Natural killer cell (primary cell): Measurements from ENCODE around the gene MRPS7. TPM values are rescaled to one million over a fixed set of nuclear protein-coding genes. Genes with fewer than 3 reads are reported as not detected.
A peak's percentile ranks its signal among the peaks of the same experiment; 100 is the strongest.

Experiments
- ATAC-seq, 3 donors: fragments of 150-1000 bp in 2 of 3; fragments of 200-7000 bp in 1 of 3; cut with Tn5 transposase; 1 replicate in 1 of 3; 2 replicates in 2 of 3; pipeline ENCODE4 v1.10.0; 2021; ENCODE audit warnings: mild to moderate bottlenecking in 2 of 3, moderate library complexity in 2 of 3
- DNase-seq, 2 donors: peaks; one replicate each; pipeline versions ENCODE4 v3.0.0 to v3.0.0-alpha.2; 2013 to 2021; ENCODE audit warnings: mixed read lengths in 1 of 2
- H3K27ac ChIP-seq: one replicate; pipeline ENCODE4 v1.5.1; 2013; ENCODE audit warnings: mild to moderate bottlenecking, low read length
- H3K27me3 ChIP-seq: one replicate; pipeline ENCODE4 v1.6.1; 2013; ENCODE audit warnings: low read length; ENCODE audit not compliant: control insufficient read depth, insufficient read depth
- H3K36me3 ChIP-seq: one replicate; pipeline ENCODE4 v1.6.1; 2013; ENCODE audit warnings: low read length; ENCODE audit not compliant: control insufficient read depth, insufficient read depth
- H3K4me1 ChIP-seq: one replicate; pipeline ENCODE4 v1.6.1; 2013; ENCODE audit warnings: low read length; ENCODE audit not compliant: control insufficient read depth, insufficient read depth
- H3K4me3 ChIP-seq: one replicate; pipeline ENCODE4 v1.5.1; 2013; ENCODE audit warnings: low read length
- H3K9me3 ChIP-seq: one replicate; pipeline ENCODE4 v1.6.1; 2013; ENCODE audit warnings: low read length; ENCODE audit not compliant: control insufficient read depth, insufficient read depth
- H3K27ac Mint-ChIP-seq, 2 donors: one replicate each; pipeline ENCODE4 v1.8.0; 2022; ENCODE audit warnings: mild to moderate bottlenecking in 2 of 2, mixed read lengths in 2 of 2, moderate library complexity in 1 of 2
- H3K27me3 Mint-ChIP-seq, 2 donors: one replicate each; pipeline ENCODE4 v1.8.0; 2022; ENCODE audit warnings: low read depth in 2 of 2, mixed read lengths in 2 of 2
- H3K36me3 Mint-ChIP-seq: one replicate; pipeline ENCODE4 v1.8.0; 2022; ENCODE audit warnings: mixed read lengths
- H3K4me1 Mint-ChIP-seq, 2 donors: one replicate each; pipeline ENCODE4 v1.8.0; 2022; ENCODE audit warnings: mixed read lengths in 2 of 2
- H3K4me3 Mint-ChIP-seq: one replicate; pipeline ENCODE4 v1.8.0; 2022; ENCODE audit warnings: mild to moderate bottlenecking, moderate library complexity, mixed read lengths
- H3K9me3 Mint-ChIP-seq, 2 donors: one replicate each; pipeline ENCODE4 v1.8.0; 2022; ENCODE audit warnings: mixed read lengths in 2 of 2
- WGBS: methylation state at CpG from one replicate; pipeline ENCODE4 v1.1.7; 2013; ENCODE audit warnings: missing lambda C conversion rate; ENCODE audit not compliant: insufficient coverage; 5-methylcytosine and 5-hydroxymethylcytosine counted together
- intact Hi-C: fragments of 100-400 bp; cut with micrococcal nuclease; formaldehyde crosslinking; loops from one replicate; pipeline ENCODE4 v1.14.2; 2022
- total RNA-seq, 4 donors: library from RNA; stranded (reverse); fragments of 120-200 nt in 1 of 4; gene quantifications; one replicate each; pipeline versions ENCODE4 v1.2.3 to v1.2.4, GENCODE V29; 2013 to 2022
- TF ChIP-seq, protein P1 (sequence below): fragments of 200-600 bp; IDR thresholded peaks from one replicate; pipeline ENCODE4 v1.8.0; 2022; ENCODE audit warnings: antibody characterized with exemption

Gene MRPS7
- total RNA-seq, 3 donors from 2014 or later (not counting 1 experiment from before 2014, with no cell fraction given): 27.3 to 29.4 (median 27.9) TPM

DNA sequence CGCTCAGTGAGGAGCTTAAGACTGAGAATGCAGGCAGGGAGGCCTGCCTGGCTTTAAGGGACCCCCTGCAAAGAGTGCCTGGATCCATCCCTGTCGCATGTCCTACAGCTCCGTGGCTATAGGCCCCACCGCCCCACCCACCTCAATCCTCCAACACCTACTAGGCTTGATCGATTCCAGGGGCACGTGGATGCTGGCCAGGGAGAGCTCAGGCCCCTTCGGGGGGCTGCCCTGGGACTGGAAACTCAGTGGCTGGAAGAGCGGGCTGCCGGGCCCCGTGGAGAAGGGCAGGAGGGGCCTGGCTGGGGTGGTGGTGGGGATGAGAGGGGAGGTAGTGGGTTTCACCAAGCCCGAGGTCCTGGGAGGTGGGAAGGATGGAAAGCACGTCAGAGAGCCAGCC lies 22.5 kb upstream of the MRPS7 start:
- TF ChIP-seq, protein P1, sequence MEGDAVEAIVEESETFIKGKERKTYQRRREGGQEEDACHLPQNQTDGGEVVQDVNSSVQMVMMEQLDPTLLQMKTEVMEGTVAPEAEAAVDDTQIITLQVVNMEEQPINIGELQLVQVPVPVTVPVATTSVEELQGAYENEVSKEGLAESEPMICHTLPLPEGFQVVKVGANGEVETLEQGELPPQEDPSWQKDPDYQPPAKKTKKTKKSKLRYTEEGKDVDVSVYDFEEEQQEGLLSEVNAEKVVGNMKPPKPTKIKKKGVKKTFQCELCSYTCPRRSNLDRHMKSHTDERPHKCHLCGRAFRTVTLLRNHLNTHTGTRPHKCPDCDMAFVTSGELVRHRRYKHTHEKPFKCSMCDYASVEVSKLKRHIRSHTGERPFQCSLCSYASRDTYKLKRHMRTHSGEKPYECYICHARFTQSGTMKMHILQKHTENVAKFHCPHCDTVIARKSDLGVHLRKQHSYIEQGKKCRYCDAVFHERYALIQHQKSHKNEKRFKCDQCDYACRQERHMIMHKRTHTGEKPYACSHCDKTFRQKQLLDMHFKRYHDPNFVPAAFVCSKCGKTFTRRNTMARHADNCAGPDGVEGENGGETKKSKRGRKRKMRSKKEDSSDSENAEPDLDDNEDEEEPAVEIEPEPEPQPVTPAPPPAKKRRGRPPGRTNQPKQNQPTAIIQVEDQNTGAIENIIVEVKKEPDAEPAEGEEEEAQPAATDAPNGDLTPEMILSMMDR: no peak
- H3K4me3 Mint-ChIP-seq: no peak overlapping the region
- H3K4me1 Mint-ChIP-seq: peaks cover 5 to 12% of the 10 kb centered on the region in 2 donors
- H3K9me3 Mint-ChIP-seq: no peaks in the 10 kb centered on the region
- H3K36me3 ChIP-seq: peaks cover 91% of the 10 kb centered on the region
- no peaks in the 10 kb centered on the region for H3K9me3 ChIP-seq
- H3K36me3 Mint-ChIP-seq: no peaks in the 10 kb centered on the region
- peak overlapping the region; percentile 77 to 78 for H3K27ac Mint-ChIP-seq
- no peak overlapping the region for H3K4me3 ChIP-seq
- H3K4me1 ChIP-seq: peaks cover 36% of the 10 kb centered on the region
- no peaks in the 10 kb centered on the region for H3K27me3 ChIP-seq
- no peaks in the 10 kb centered on the region for H3K27me3 Mint-ChIP-seq
- intact Hi-C loops: no loop called here
- H3K27ac ChIP-seq: no peak overlapping the region
- no peak for DNase-seq
- ATAC-seq: no peak
- 95% methylated on average over 12 of the region's 12 CpGs for WGBS

DNA sequence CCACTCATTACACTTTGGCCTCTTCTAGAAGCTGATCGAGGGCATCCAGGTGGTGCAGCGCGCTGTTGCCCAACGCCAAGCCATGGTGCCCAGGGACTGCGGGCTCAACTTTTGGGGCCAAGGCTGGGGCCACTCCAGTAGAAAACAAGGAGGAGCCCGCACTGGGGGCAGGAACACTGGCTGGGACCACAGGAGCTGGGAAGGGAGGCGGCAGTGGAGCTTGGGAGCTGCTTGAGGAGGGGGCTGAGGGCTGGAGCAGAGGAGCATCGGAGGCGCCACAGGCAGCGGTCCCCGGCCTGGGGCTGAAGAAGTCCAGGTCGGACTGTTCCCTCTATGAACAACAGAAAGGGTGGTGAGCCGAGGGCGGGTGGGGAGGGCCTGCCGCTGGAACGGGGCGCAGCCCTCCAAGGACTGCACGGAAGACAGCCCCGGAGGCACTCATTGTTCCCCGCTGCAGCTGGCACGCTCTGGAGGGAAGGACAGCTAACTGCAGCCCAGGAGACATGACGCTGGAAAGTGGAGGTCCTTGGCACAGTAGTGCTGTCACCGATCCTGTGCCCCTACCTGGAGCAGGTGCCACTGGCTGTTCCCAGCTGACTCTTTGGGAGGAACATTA lies 21.8 kb upstream of the MRPS7 start:
- no peak overlapping the region for H3K4me3 Mint-ChIP-seq
- peaks cover 9 to 12% of the 10 kb centered on the region in 2 donors for H3K4me1 Mint-ChIP-seq
- H3K27me3 ChIP-seq: no peaks in the 10 kb centered on the region
- H3K9me3 ChIP-seq: no peaks in the 10 kb centered on the region
- H3K9me3 Mint-ChIP-seq: no peaks in the 10 kb centered on the region
- H3K27ac ChIP-seq: no peak overlapping the region
- H3K36me3 Mint-ChIP-seq: no peaks in the 10 kb centered on the region
- no peaks in the 10 kb centered on the region for H3K27me3 Mint-ChIP-seq
- no peak overlapping the region for H3K4me3 ChIP-seq
- no peak for ATAC-seq
- 96% methylated on average over 23 of the region's 23 CpGs for WGBS
- intact Hi-C loops: no loop called here
- DNase-seq: no peak
- TF ChIP-seq, protein P1: no peak
- H3K27ac Mint-ChIP-seq: peak overlapping the region in 1 of 2 donors; percentile 54
- peaks cover 43% of the 10 kb centered on the region for H3K4me1 ChIP-seq
- H3K36me3 ChIP-seq: peaks cover 91% of the 10 kb centered on the region

DNA sequence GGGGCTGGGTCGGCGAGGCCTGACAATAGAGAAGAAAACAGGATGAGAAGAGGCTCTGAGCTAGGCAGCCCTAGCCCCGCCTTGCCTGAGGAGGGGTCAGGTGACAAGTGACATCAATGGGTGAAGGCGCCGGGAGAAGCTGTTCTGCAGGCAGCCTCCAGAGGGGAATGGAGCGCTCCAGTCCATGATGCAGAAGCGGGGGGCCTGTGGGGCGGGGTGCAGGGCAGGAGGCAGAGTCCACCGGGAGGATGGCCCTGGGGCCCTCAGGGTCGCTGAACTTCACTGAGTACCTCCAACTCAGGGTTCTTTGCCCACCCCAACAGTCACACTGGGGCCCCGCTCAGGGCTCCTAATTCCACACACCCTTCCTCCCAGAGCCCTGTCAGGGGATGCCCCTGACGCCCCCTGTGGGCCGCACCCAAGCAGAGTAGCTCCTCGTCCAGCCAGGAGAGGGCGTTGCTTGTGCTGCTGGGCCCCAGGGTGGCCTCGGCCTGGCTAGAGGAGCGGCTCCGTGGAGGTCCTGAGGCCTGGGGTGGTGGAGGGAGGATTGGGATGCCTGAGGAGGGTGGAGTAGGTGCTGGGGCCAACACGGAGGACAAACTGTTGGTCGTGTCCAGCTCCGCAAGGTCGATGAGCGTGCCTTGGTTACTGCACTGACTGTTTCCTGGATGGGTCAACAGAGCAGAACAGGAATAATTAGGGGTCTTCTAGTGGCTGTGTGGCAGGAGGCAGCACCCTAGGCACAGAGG lies 21.1 kb upstream of the MRPS7 start:
- Mint-ChIP-seq H3K27ac (peak overlapping the region in 1 of 2 donors; percentile 54), H3K27me3 (no peaks in the 10 kb centered on the region), H3K36me3 (no peaks in the 10 kb centered on the region), H3K4me3 (no peak overlapping the region), H3K4me1 (peaks cover 9 to 12% of the 10 kb centered on the region in 2 donors), H3K9me3 (no peaks in the 10 kb centered on the region)
- DNase-seq (peak in 1 of 2 donors; percentile 56), ATAC-seq (peak in 2 of 3 donors; percentile 24 to 36)
- Histone ChIP-seq H3K27ac (no peak overlapping the region), H3K4me3 (no peak overlapping the region), H3K9me3 (no peaks in the 10 kb centered on the region), H3K27me3 (no peaks in the 10 kb centered on the region), H3K4me1 (peaks cover 47% of the 10 kb centered on the region), H3K36me3 (peaks cover 92% of the 10 kb centered on the region)
- 89% methylated on average over 23 of the region's 23 CpGs for WGBS
- TF ChIP-seq, protein P1: peak; percentile 25
- intact Hi-C loops: no loop called here
